Large intestine (tissue), 3 donors: ENCODE data around the gene GYPC. TPM values are rescaled to one million over a fixed set of nuclear protein-coding genes. Genes with fewer than 3 reads are reported as not detected.

Source experiments
- DNase-seq, 2 donors: peaks; one replicate each; pipeline versions ENCODE4 v3.0.0 to v3.0.0-alpha.2; 2013
- H3K27ac ChIP-seq: one replicate; pipeline ENCODE4 v1.5.1; 2013; ENCODE audit warnings: low read length
- H3K27me3 ChIP-seq: 2 replicates; pipeline ENCODE4 v1.6.1; 2013; ENCODE audit warnings: low read length; ENCODE audit not compliant: control insufficient read depth, insufficient read depth
- H3K36me3 ChIP-seq: 2 replicates; pipeline ENCODE4 v1.6.1; 2013; ENCODE audit warnings: low read length; ENCODE audit not compliant: control insufficient read depth, insufficient read depth
- H3K4me1 ChIP-seq: one replicate; pipeline ENCODE4 v1.6.1; 2013; ENCODE audit warnings: low read length; ENCODE audit not compliant: control insufficient read depth, insufficient read depth
- H3K4me3 ChIP-seq: one replicate; pipeline ENCODE4 v1.5.1; 2013; ENCODE audit warnings: low read length
- H3K9me3 ChIP-seq: one replicate; pipeline ENCODE4 v1.6.1; 2013; ENCODE audit warnings: mild to moderate bottlenecking, low read depth, low read length, moderate library complexity; ENCODE audit not compliant: control insufficient read depth
- WGBS: methylation state at CpG from one replicate; pipeline ENCODE4 v1.1.5; 2013; ENCODE audit warnings: low lambda C conversion rate; ENCODE audit not compliant: insufficient coverage; 5-methylcytosine and 5-hydroxymethylcytosine counted together
- polyA plus RNA-seq: library from polyadenylated mRNA; unstranded; fragments of 120-200 nt; gene quantifications from one replicate; pipeline ENCODE4 v1.2.1, GENCODE V29; 2013

GYPC gene
- polyA plus RNA-seq, 1 donor, result 26.7 TPM

GRCh38 chr2:126664639-126665038, 8.7 kb downstream of the GYPC start:
- H3K36me3 ChIP-seq, result peaks cover 3% of the 10 kb centered on the region
- no peak overlapping the region for H3K4me3 ChIP-seq
- no peaks in the 10 kb centered on the region for H3K27me3 ChIP-seq
- DNase-seq, result no peak
- no CpG with 5 or more reads among the region's 2 CpGs for WGBS
- H3K9me3 ChIP-seq, result no peaks in the 10 kb centered on the region
- no peak overlapping the region for H3K27ac ChIP-seq
- H3K4me1 ChIP-seq, result no peaks in the 10 kb centered on the region

- Histone ChIP-seq H3K36me3 (no peaks in the 10 kb centered on the region), H3K27me3 (no peaks in the 10 kb centered on the region), H3K4me1 (no peaks in the 10 kb centered on the region), H3K4me3 (no peak overlapping the region), H3K9me3 (no peaks in the 10 kb centered on the region), H3K27ac (no peak overlapping the region)
- no CpG with 5 or more reads among the region's 9 CpGs for WGBS
- DNase-seq, result no peak
Observed at GRCh38 chr2:126665483-126665882, 9.5 kb downstream of the GYPC start.

GRCh38 chr2:126668254-126668653, 12.3 kb downstream of the GYPC start:
- Histone ChIP-seq H3K27me3 (no peaks in the 10 kb centered on the region), H3K27ac (no peak overlapping the region), H3K36me3 (no peaks in the 10 kb centered on the region), H3K4me3 (no peak overlapping the region), H3K4me1 (no peaks in the 10 kb centered on the region), H3K9me3 (no peaks in the 10 kb centered on the region)
- 100% methylated on average over 1 of the region's 4 CpGs for WGBS
- DNase-seq, result no peak

- Histone ChIP-seq H3K27me3 (no peaks in the 10 kb centered on the region), H3K4me1 (no peaks in the 10 kb centered on the region), H3K9me3 (no peaks in the 10 kb centered on the region), H3K27ac (no peak overlapping the region), H3K4me3 (no peak overlapping the region), H3K36me3 (no peaks in the 10 kb centered on the region)
- no peak for DNase-seq
- WGBS, result no CpG with 5 or more reads among the region's 6 CpGs
Observed at GRCh38 chr2:126669772-126670171, 13.8 kb downstream of the GYPC start.

- no CpG with 5 or more reads among the region's 7 CpGs for WGBS
- Histone ChIP-seq H3K4me3 (no peak overlapping the region), H3K27ac (no peak overlapping the region), H3K9me3 (peaks cover 3% of the 10 kb centered on the region), H3K27me3 (no peaks in the 10 kb centered on the region), H3K36me3 (no peaks in the 10 kb centered on the region), H3K4me1 (no peaks in the 10 kb centered on the region)
- no peak for DNase-seq
Observed at GRCh38 chr2:126671488-126671887, 15.5 kb downstream of the GYPC start.

- Histone ChIP-seq H3K4me3 (no peak overlapping the region), H3K9me3 (peaks cover 3% of the 10 kb centered on the region), H3K4me1 (no peaks in the 10 kb centered on the region), H3K27me3 (no peaks in the 10 kb centered on the region), H3K36me3 (no peaks in the 10 kb centered on the region), H3K27ac (no peak overlapping the region)
- WGBS, result 100% methylated on average over 1 of the region's 12 CpGs
- DNase-seq, result no peak
Observed at GRCh38 chr2:126672980-126673605, 17.1 kb downstream of the GYPC start.

- no peak for DNase-seq
- H3K36me3 ChIP-seq, result no peaks in the 10 kb centered on the region
- no CpG with 5 or more reads among the region's 11 CpGs for WGBS
- no peaks in the 10 kb centered on the region for H3K4me1 ChIP-seq
- H3K27me3 ChIP-seq, result no peaks in the 10 kb centered on the region
- no peak overlapping the region for H3K27ac ChIP-seq
- no peak overlapping the region for H3K4me3 ChIP-seq
- H3K9me3 ChIP-seq, result peaks cover 3% of the 10 kb centered on the region
Observed at GRCh38 chr2:126674075-126674744, 18.3 kb downstream of the GYPC start.

- H3K36me3 ChIP-seq, result no peaks in the 10 kb centered on the region
- 100% methylated on average over 1 of the region's 5 CpGs for WGBS
- DNase-seq, result no peak
- no peak overlapping the region for H3K27ac ChIP-seq
- H3K27me3 ChIP-seq, result no peaks in the 10 kb centered on the region
- peaks cover 3% of the 10 kb centered on the region for H3K9me3 ChIP-seq
- H3K4me1 ChIP-seq, result no peaks in the 10 kb centered on the region
- no peak overlapping the region for H3K4me3 ChIP-seq
Observed at GRCh38 chr2:126675637-126676036, 19.7 kb downstream of the GYPC start.

- H3K4me1 ChIP-seq, result no peaks in the 10 kb centered on the region
- H3K4me3 ChIP-seq, result no peak overlapping the region
- DNase-seq, result no peak
- no peaks in the 10 kb centered on the region for H3K27me3 ChIP-seq
- peaks cover 3% of the 10 kb centered on the region for H3K9me3 ChIP-seq
- H3K36me3 ChIP-seq, result no peaks in the 10 kb centered on the region
- no peak overlapping the region for H3K27ac ChIP-seq
- no CpG with 5 or more reads among the region's 1 CpG for WGBS
Observed at GRCh38 chr2:126676221-126677175, 20.5 kb downstream of the GYPC start.

GRCh38 chr2:126677176-126677538, 21.2 kb downstream of the GYPC start:
- Histone ChIP-seq H3K4me1 (no peaks in the 10 kb centered on the region), H3K27me3 (no peaks in the 10 kb centered on the region), H3K4me3 (no peak overlapping the region), H3K27ac (no peak overlapping the region), H3K36me3 (no peaks in the 10 kb centered on the region), H3K9me3 (peaks cover 3% of the 10 kb centered on the region)
- DNase-seq, result no peak
- no CpG with 5 or more reads among the region's 1 CpG for WGBS
